ENCODE data around the gene PLXNB2.

DNA sequence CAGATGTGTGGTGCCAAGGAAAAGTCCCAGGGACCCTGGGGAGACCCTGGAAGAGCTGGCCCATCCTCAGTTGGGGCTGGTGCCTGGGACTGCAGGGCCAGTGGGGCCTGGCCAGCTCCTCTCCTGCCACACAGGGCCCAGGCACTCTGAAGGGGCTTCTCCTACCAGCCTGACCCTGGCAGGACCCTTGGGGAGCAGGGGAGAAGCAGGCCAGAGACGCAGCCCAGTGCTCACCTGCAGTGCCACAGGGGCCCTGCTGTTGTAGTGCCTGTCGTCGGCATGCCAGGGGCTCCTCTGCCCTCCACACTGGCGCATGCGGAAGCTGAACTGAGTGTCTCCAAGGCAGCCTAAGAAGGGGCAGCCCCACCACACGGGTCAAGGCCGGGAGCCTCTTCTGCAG is 10.2 kb upstream of the PLXNB2 start:
- TF ChIP-seq CTCF (IDR thresholded peaks at IDR 0.05; ENCODE audit: low read depth, low read length, poor library complexity, severe bottlenecking) (no peak), EZH2phosphoT487 (IDR thresholded peaks at IDR 0.05; ENCODE audit: borderline replicate concordance, low read length) (no peak)
